Activated naive CD4-positive, alpha-beta T cell treated with anti-CD3 and anti-CD28 coated beads, Interleukin-2, amount 10 ng/mL, durations not matched to agents 7 days and 5 days (primary cell): ENCODE results near the gene ZBTB7A.
"Not testable (repeated sequence)": the region's sequence is repeated elsewhere in the genome, so short reads cannot be mapped to it uniquely, and the experiment has no call there.

ENCODE experiments used
- CTCF ChIA-PET: fragments of 350-600 bp; sonication (Branson Sonifier 250); formaldehyde crosslinking; loops from one replicate; lab custom pipeline; 2021; ENCODE audit warnings: antibody characterized with exemption; lab: Charles Lee
- DNase-seq: peaks from one replicate; pipeline ENCODE4 v3.0.0-alpha.2; 2020
- H3K27ac Mint-ChIP-seq: one replicate; pipeline ENCODE4 v1.8.0; 2021; ENCODE audit warnings: mild to moderate bottlenecking, moderate library complexity, mixed read lengths
- H3K27me3 Mint-ChIP-seq: one replicate; pipeline ENCODE4 v1.8.0; 2021; ENCODE audit warnings: mild to moderate bottlenecking, mixed read lengths
- H3K36me3 Mint-ChIP-seq: one replicate; pipeline ENCODE4 v1.8.0; 2021; ENCODE audit warnings: mixed read lengths
- H3K4me1 Mint-ChIP-seq: one replicate; pipeline ENCODE4 v1.8.0; 2021; ENCODE audit warnings: mixed read lengths
- H3K4me3 Mint-ChIP-seq: one replicate; pipeline ENCODE4 v1.8.0; 2021; ENCODE audit warnings: mild to moderate bottlenecking, moderate library complexity, mixed read lengths
- H3K9me3 Mint-ChIP-seq: one replicate; pipeline ENCODE4 v1.8.0; 2021; ENCODE audit warnings: mixed read lengths

The ZBTB7A gene

GRCh38 chr19:4019578-4019977, 47.1 kb downstream of the ZBTB7A start:
- CTCF ChIA-PET = no interaction called here
- H3K4me3 Mint-ChIP-seq = no peak overlapping the region
- peaks cover 6% of the 10 kb centered on the region for H3K36me3 Mint-ChIP-seq
- peaks cover 4% of the 10 kb centered on the region for H3K4me1 Mint-ChIP-seq
- DNase-seq = no peak
- no peaks in the 10 kb centered on the region for H3K27me3 Mint-ChIP-seq
- no peak overlapping the region for H3K27ac Mint-ChIP-seq
- H3K9me3 Mint-ChIP-seq = peaks cover 3% of the 10 kb centered on the region

- no peak overlapping the region for H3K27ac Mint-ChIP-seq
Measured at GRCh38 chr19:4018775-4019504, 47.8 kb downstream of the ZBTB7A start.

GRCh38 chr19:4018140-4018613, 48.5 kb downstream of the ZBTB7A start:
- Mint-ChIP-seq H3K4me3 (no peak overlapping the region), H3K27ac (peak overlapping the region; percentile 24), H3K9me3 (peaks cover 3% of the 10 kb centered on the region), H3K27me3 (no peaks in the 10 kb centered on the region), H3K36me3 (peaks cover 6% of the 10 kb centered on the region), H3K4me1 (peaks cover 6% of the 10 kb centered on the region)
- CTCF ChIA-PET = no interaction called here
- DNase-seq = no peak

More at GRCh38 chr19:4018775-4019504, 47.8 kb downstream of the ZBTB7A start:
- Mint-ChIP-seq H3K36me3 (peaks cover 6% of the 10 kb centered on the region), H3K4me3 (no peak overlapping the region), H3K27me3 (no peaks in the 10 kb centered on the region), H3K4me1 (peaks cover 6% of the 10 kb centered on the region), H3K9me3 (peaks cover 3% of the 10 kb centered on the region)
- DNase-seq = no peak
- CTCF ChIA-PET = no interaction called here

- Mint-ChIP-seq H3K36me3 (peaks cover 9% of the 10 kb centered on the region), H3K9me3 (peaks cover 2% of the 10 kb centered on the region), H3K4me3 (no peak overlapping the region), H3K27me3 (no peaks in the 10 kb centered on the region), H3K27ac (no peak overlapping the region), H3K4me1 (peaks cover 9% of the 10 kb centered on the region)
- no peak for DNase-seq
- CTCF ChIA-PET = no interaction called here
Measured at GRCh38 chr19:4016903-4017638, 49.6 kb downstream of the ZBTB7A start.

- Mint-ChIP-seq H3K9me3 (no peaks in the 10 kb centered on the region), H3K27me3 (no peaks in the 10 kb centered on the region), H3K36me3 (peaks cover 7% of the 10 kb centered on the region), H3K4me3 (no peak overlapping the region), H3K4me1 (peaks cover 9% of the 10 kb centered on the region), H3K27ac (no peak overlapping the region)
- DNase-seq = no peak
- CTCF ChIA-PET = no interaction called here
Measured at GRCh38 chr19:4016486-4016885, 50.2 kb downstream of the ZBTB7A start.

- no peaks in the 10 kb centered on the region for H3K9me3 Mint-ChIP-seq
- no peak for DNase-seq
- no peaks in the 10 kb centered on the region for H3K27me3 Mint-ChIP-seq
- CTCF ChIA-PET = no interaction called here
- H3K4me3 Mint-ChIP-seq = no peak overlapping the region
- peaks cover 11% of the 10 kb centered on the region for H3K4me1 Mint-ChIP-seq
- peaks cover 7% of the 10 kb centered on the region for H3K36me3 Mint-ChIP-seq
- no peak overlapping the region for H3K27ac Mint-ChIP-seq
Measured at GRCh38 chr19:4015705-4016402, 50.8 kb downstream of the ZBTB7A start.

GRCh38 chr19:4014541-4015491, 51.9 kb downstream of the ZBTB7A start:
- H3K36me3 Mint-ChIP-seq = peaks cover 7% of the 10 kb centered on the region
- H3K4me1 Mint-ChIP-seq = peaks cover 14% of the 10 kb centered on the region
- peak overlapping the region; percentile 42 for H3K27ac Mint-ChIP-seq
- no peaks in the 10 kb centered on the region for H3K9me3 Mint-ChIP-seq
- peak; percentile 67 for DNase-seq
- H3K27me3 Mint-ChIP-seq = no peaks in the 10 kb centered on the region
- no peak overlapping the region for H3K4me3 Mint-ChIP-seq
- CTCF ChIA-PET = no interaction called here

GRCh38 chr19:4013886-4014540, 52.7 kb downstream of the ZBTB7A start:
- no peak for DNase-seq
- no peaks in the 10 kb centered on the region for H3K27me3 Mint-ChIP-seq
- no peak overlapping the region for H3K4me3 Mint-ChIP-seq
- CTCF ChIA-PET = no interaction called here
- peaks cover 21% of the 10 kb centered on the region for H3K4me1 Mint-ChIP-seq
- no peaks in the 10 kb centered on the region for H3K9me3 Mint-ChIP-seq
- peak overlapping the region; percentile 42 for H3K27ac Mint-ChIP-seq
- peaks cover 9% of the 10 kb centered on the region for H3K36me3 Mint-ChIP-seq

GRCh38 chr19:4012975-4013634, 53.6 kb downstream of the ZBTB7A start:
- no peaks in the 10 kb centered on the region for H3K27me3 Mint-ChIP-seq
- H3K27ac Mint-ChIP-seq = no peak overlapping the region
- no peak overlapping the region for H3K4me3 Mint-ChIP-seq
- CTCF ChIA-PET = no interaction called here
- H3K9me3 Mint-ChIP-seq = no peaks in the 10 kb centered on the region
- peaks cover 6% of the 10 kb centered on the region for H3K36me3 Mint-ChIP-seq
- DNase-seq = no peak
- H3K4me1 Mint-ChIP-seq = peaks cover 28% of the 10 kb centered on the region

GRCh38 chr19:4012092-4012974, 54.4 kb downstream of the ZBTB7A start:
- Mint-ChIP-seq H3K4me1 (peaks cover 28% of the 10 kb centered on the region), H3K9me3 (no peaks in the 10 kb centered on the region), H3K27me3 (no peaks in the 10 kb centered on the region), H3K27ac (no peak overlapping the region), H3K4me3 (no peak overlapping the region), H3K36me3 (peaks cover 6% of the 10 kb centered on the region)
- DNase-seq = no peak
- CTCF ChIA-PET = no interaction called here

GRCh38 chr19:4011430-4011829, 55.3 kb downstream of the ZBTB7A start:
- DNase-seq, H3K4me3 Mint-ChIP-seq, CTCF ChIA-PET, H3K36me3 Mint-ChIP-seq, H3K27me3 Mint-ChIP-seq, H3K9me3 Mint-ChIP-seq: not testable (repeated sequence)
- peak overlapping the region; percentile 52 for H3K27ac Mint-ChIP-seq
- H3K4me1 Mint-ChIP-seq = peaks cover 28% of the 10 kb centered on the region

- CTCF ChIA-PET = no interaction called here
- Mint-ChIP-seq H3K36me3 (peaks cover 6% of the 10 kb centered on the region), H3K9me3 (no peaks in the 10 kb centered on the region), H3K4me1 (peaks cover 30% of the 10 kb centered on the region), H3K27me3 (no peaks in the 10 kb centered on the region), H3K27ac (no peak overlapping the region), H3K4me3 (no peak overlapping the region)
- no peak for DNase-seq
Measured at GRCh38 chr19:4010808-4011110, 55.9 kb downstream of the ZBTB7A start.
